H9 (cell line): ENCODE measurements around the gene FNDC3B. TPM values are rescaled to one million over a fixed set of nuclear protein-coding genes. Genes with fewer than 3 reads are reported as not detected.
A peak's percentile ranks its signal among the peaks of the same experiment; 100 is the strongest.

Experiments used
- DNase-seq: peaks from one replicate; pipeline ENCODE4 v3.0.0-alpha.2; 2017
- H2AFZ ChIP-seq: one replicate; pipeline ENCODE4 v1.6.1; 2013; ENCODE audit warnings: mild to moderate bottlenecking, low read length, control low read depth, moderate library complexity
- H2AK5ac ChIP-seq: 2 replicates; pipeline ENCODE4 v1.6.1; 2013; ENCODE audit warnings: low read length, control low read depth, mixed read lengths; ENCODE audit not compliant: insufficient read length
- H2BK120ac ChIP-seq: one replicate; pipeline ENCODE4 v1.6.1; 2013; ENCODE audit warnings: low read depth, mild to moderate bottlenecking, low read length, control low read depth, inconsistent platforms; ENCODE audit not compliant: poor library complexity, severe bottlenecking
- H2BK12ac ChIP-seq: 2 replicates; pipeline ENCODE4 v1.6.1; 2013; ENCODE audit warnings: low read length, control low read depth, mixed read lengths, low read depth; ENCODE audit not compliant: insufficient read length
- H2BK15ac ChIP-seq: 2 replicates; pipeline ENCODE4 v1.6.1; 2013; ENCODE audit warnings: low read depth, low read length, control low read depth
- H2BK20ac ChIP-seq: one replicate; pipeline ENCODE4 v1.6.1; 2013; ENCODE audit warnings: low read depth, mild to moderate bottlenecking, low read length, control low read depth, inconsistent platforms; ENCODE audit not compliant: poor library complexity, severe bottlenecking
- H2BK5ac ChIP-seq: 2 replicates; pipeline ENCODE4 v1.6.1; 2013; ENCODE audit warnings: low read length, control low read depth, mixed read lengths; ENCODE audit not compliant: insufficient read length
- H3K14ac ChIP-seq: 2 replicates; pipeline ENCODE4 v1.6.1; 2013; ENCODE audit warnings: low read length, control low read depth; ENCODE audit not compliant: insufficient read depth
- H3K18ac ChIP-seq: 2 replicates; pipeline ENCODE4 v1.6.1; 2013; ENCODE audit warnings: low read depth, mild to moderate bottlenecking, mixed read lengths, low read length, control low read depth; ENCODE audit not compliant: insufficient read length
- H3K23ac ChIP-seq: 2 replicates; pipeline ENCODE4 v1.6.1; 2013; ENCODE audit warnings: low read length, control low read depth, mixed read lengths, low read depth; ENCODE audit not compliant: insufficient read length
- H3K23me2 ChIP-seq: 2 replicates; pipeline ENCODE4 v1.6.1; 2013; ENCODE audit warnings: low read depth, mild to moderate bottlenecking, mixed read lengths, low read length, control low read depth; ENCODE audit not compliant: insufficient read length, poor library complexity, severe bottlenecking
- H3K27ac ChIP-seq: 2 replicates; pipeline ENCODE4 v1.5.1; 2013; ENCODE audit warnings: low read length, control low read depth, mixed read lengths, low read depth; ENCODE audit not compliant: insufficient read length
- H3K27me3 ChIP-seq: 2 replicates; pipeline ENCODE4 v1.6.1; 2013; ENCODE audit warnings: low read length, control low read depth, inconsistent platforms; ENCODE audit not compliant: insufficient read depth
- H3K4ac ChIP-seq: 2 replicates; pipeline ENCODE4 v1.6.1; 2013; ENCODE audit warnings: low read depth, mild to moderate bottlenecking, control low read depth, inconsistent platforms, low read length, moderate library complexity
- H3K4me1 ChIP-seq: 2 replicates; pipeline ENCODE4 v1.6.1; 2013; ENCODE audit warnings: low read length, control low read depth, inconsistent platforms; ENCODE audit not compliant: insufficient read depth
- H3K4me2 ChIP-seq: 2 replicates; pipeline ENCODE4 v1.6.1; 2013; ENCODE audit warnings: low read length, control low read depth, mixed read lengths; ENCODE audit not compliant: insufficient read length, insufficient read depth
- H3K56ac ChIP-seq: 2 replicates; pipeline ENCODE4 v1.6.1; 2013; ENCODE audit warnings: low read depth, mild to moderate bottlenecking, mixed read lengths, low read length, control low read depth; ENCODE audit not compliant: insufficient read length
- H3K79me1 ChIP-seq: 2 replicates; pipeline ENCODE4 v1.6.1; 2013; ENCODE audit warnings: low read depth, mild to moderate bottlenecking, moderate library complexity, low read length, control low read depth, inconsistent platforms; ENCODE audit not compliant: insufficient read depth, poor library complexity, severe bottlenecking
- H3K79me2 ChIP-seq: 2 replicates; pipeline ENCODE4 v1.6.1; 2013; ENCODE audit warnings: low read length, control low read depth, inconsistent platforms; ENCODE audit not compliant: insufficient read depth
- H3K9ac ChIP-seq: 2 replicates; pipeline ENCODE4 v1.6.1; 2013; ENCODE audit warnings: low read length, control low read depth, mixed read lengths; ENCODE audit not compliant: insufficient read length; ENCODE audit errors: extremely low read depth
- H3K9me3 ChIP-seq: one replicate; pipeline ENCODE4 v1.6.1; 2013; ENCODE audit warnings: low read depth, low read length, inconsistent platforms; ENCODE audit not compliant: control insufficient read depth
- H3T11ph ChIP-seq: one replicate; pipeline ENCODE4 v1.6.1; 2013; ENCODE audit warnings: mild to moderate bottlenecking, low read length, control low read depth, inconsistent platforms
- H4K20me1 ChIP-seq: one replicate; pipeline ENCODE4 v1.6.1; 2013; ENCODE audit not compliant: control insufficient read depth, insufficient read length, insufficient read depth
- H4K5ac ChIP-seq: 2 replicates; pipeline ENCODE4 v1.6.1; 2013; ENCODE audit warnings: low read depth, mild to moderate bottlenecking, mixed read lengths, low read length, control low read depth; ENCODE audit not compliant: insufficient read length
- H4K8ac ChIP-seq: replicated peaks from 2 replicates; pipeline ENCODE4 v1.6.1; 2013; ENCODE audit warnings: low read length, control low read depth, mixed read lengths, low read depth; ENCODE audit not compliant: insufficient read length
- H4K91ac ChIP-seq: 2 replicates; pipeline ENCODE4 v1.6.1; 2013; ENCODE audit warnings: low read depth, mild to moderate bottlenecking, moderate library complexity, mixed read lengths, low read length, control low read depth; ENCODE audit not compliant: insufficient read length
- H3K27ac Mint-ChIP-seq, 3 experiments: 2 replicates in 2 of 3; 3 replicates in 1 of 3; pipeline ENCODE4 v1.8.0; 2020 to 2021; ENCODE audit warnings: mixed read lengths in 3 of 3, mild to moderate bottlenecking in 1 of 3, moderate library complexity in 1 of 3
- H3K27me3 Mint-ChIP-seq: 2 replicates; pipeline ENCODE4 v1.8.0; 2021; ENCODE audit warnings: low read depth, mild to moderate bottlenecking, moderate library complexity, mixed read lengths
- H3K36me3 Mint-ChIP-seq, 3 experiments: 2 replicates in 2 of 3; 3 replicates in 1 of 3; pipeline ENCODE4 v1.8.0; 2020 to 2021; ENCODE audit warnings: low read depth in 3 of 3, mixed read lengths in 3 of 3; ENCODE audit not compliant: insufficient read depth in 1 of 3
- H3K4me1 Mint-ChIP-seq, 2 experiments: 2 replicates each; pipeline ENCODE4 v1.8.0; 2020; ENCODE audit warnings: mixed read lengths in 2 of 2
- H3K4me3 Mint-ChIP-seq, 2 experiments: 2 replicates in 1 of 2; 3 replicates in 1 of 2; pipeline ENCODE4 v1.8.0; 2020 to 2021; ENCODE audit warnings: mild to moderate bottlenecking in 2 of 2, mixed read lengths in 2 of 2, moderate library complexity in 1 of 2
- H3K9me3 Mint-ChIP-seq, 2 experiments: 2 replicates in 1 of 2; 3 replicates in 1 of 2; pipeline ENCODE4 v1.8.0; 2020; ENCODE audit warnings: mild to moderate bottlenecking in 2 of 2, mixed read lengths in 2 of 2, moderate library complexity in 1 of 2
- CTCF ChIP-seq: fragments of 200-600 bp; sonication (generic); conservative IDR thresholded peaks from 3 replicates; pipeline ENCODE4 v1.8.0; 2021; ENCODE audit warnings: antibody characterized with exemption, mild to moderate bottlenecking
- WGBS: extraction: QIAGEN DNeasy Blood & Tissue Kit; methylation state at CpG from one replicate; pipeline ENCODE4 v1.1.7; 2013; ENCODE audit warnings: missing lambda C conversion rate, low lambda C conversion rate, mixed read lengths; ENCODE audit not compliant: insufficient read length; ENCODE audit errors: extremely low coverage; 5-methylcytosine and 5-hydroxymethylcytosine counted together
- total RNA-seq: library from RNA; stranded (reverse); gene quantifications from 2 replicates; pipeline ENCODE4 v1.2.1, GENCODE V29; 2021

The FNDC3B gene
- total RNA-seq, 1 experiment from 2014 or later, result 43.8 TPM

- Histone ChIP-seq H4K20me1 (no peaks in the 10 kb centered on the region), H2BK120ac (no peak overlapping the region), H2BK12ac (no peak overlapping the region), H2BK5ac (no peak overlapping the region), H2BK15ac (no peak overlapping the region), H3K23me2 (no peaks in the 10 kb centered on the region), H2AFZ (no peak overlapping the region), H3K23ac (peak overlapping the region; percentile 49), H3K4me2 (no peak overlapping the region), H2BK20ac (no peak overlapping the region), H4K5ac (no peak overlapping the region), H4K91ac (no peak overlapping the region), H3K4ac (no peak overlapping the region), H3K79me1 (no peaks in the 10 kb centered on the region), H3K9me3 (no peaks in the 10 kb centered on the region), H3K79me2 (no peaks in the 10 kb centered on the region), H3K14ac (no peak overlapping the region), H3K27ac (no peak overlapping the region), H3K56ac (no peak overlapping the region), H3K9ac (no peak overlapping the region), H3K18ac (no peak overlapping the region), H3K27me3 (no peaks in the 10 kb centered on the region), H3K4me1 (no peaks in the 10 kb centered on the region), H4K8ac (no peak overlapping the region), H2AK5ac (no peak overlapping the region), H3T11ph (no peak overlapping the region)
- Mint-ChIP-seq H3K27ac (peak overlapping the region in 1 of 3 experiments; percentile 79; a peak in 2 of 7 replicates), H3K4me1 (no peaks in the 10 kb centered on the region), H3K36me3 (peaks cover 31 to 35% (median 31%) of the 10 kb centered on the region in 3 experiments), H3K9me3 (no peaks in the 10 kb centered on the region), H3K4me3 (no peak overlapping the region), H3K27me3 (no peaks in the 10 kb centered on the region)
- no peak for TF ChIP-seq CTCF
- DNase-seq, result no peak
- no CpG with 5 or more reads among the region's 6 CpGs for WGBS
These were observed 318.7 kb downstream of the FNDC3B start for GRCh38 chr3:172357850-172358754.
